HG03175 (cell line): ENCODE data around the gene CHST11.

Experiments
- ATAC-seq: cut with Tn5 transposase; IDR thresholded peaks from one replicate; pipeline ENCODE4 v1.9.1; 2021; ENCODE audit warnings: mild to moderate bottlenecking, moderate library complexity; ENCODE audit not compliant: unreplicated experiment

CHST11 gene

GRCh38 chr12:104622928-104623327 is 166.2 kb downstream of the CHST11 start:
- ATAC-seq: no peak

GRCh38 chr12:104623883-104624282 is 167.1 kb downstream of the CHST11 start:
- no peak for ATAC-seq

GRCh38 chr12:104624529-104624928 is 167.8 kb downstream of the CHST11 start:
- no peak for ATAC-seq

- no peak for ATAC-seq
Observed at GRCh38 chr12:104626069-104626837, 169.5 kb downstream of the CHST11 start.

GRCh38 chr12:104627231-104627989 is 170.7 kb downstream of the CHST11 start:
- ATAC-seq: no peak

GRCh38 chr12:104627990-104628830 is 171.5 kb downstream of the CHST11 start:
- ATAC-seq: no peak

GRCh38 chr12:104628831-104629135 is 172.0 kb downstream of the CHST11 start:
- ATAC-seq: no peak

- no peak for ATAC-seq
Observed at GRCh38 chr12:104630230-104630670, 173.5 kb downstream of the CHST11 start.

- ATAC-seq: no peak
Observed at GRCh38 chr12:104631867-104632266, 175.1 kb downstream of the CHST11 start.

GRCh38 chr12:104632724-104633201 is 176.0 kb downstream of the CHST11 start:
- no peak for ATAC-seq

- no peak for ATAC-seq
Observed at GRCh38 chr12:104634044-104634443, 177.3 kb downstream of the CHST11 start.

- no peak for ATAC-seq
Observed at GRCh38 chr12:104634852-104635251, 178.1 kb downstream of the CHST11 start.

GRCh38 chr12:104635607-104636343 is 179.0 kb downstream of the CHST11 start:
- no peak for ATAC-seq

- ATAC-seq: no peak
Observed at GRCh38 chr12:104636496-104636895, 179.7 kb downstream of the CHST11 start.

GRCh38 chr12:104637604-104638003 is 180.9 kb downstream of the CHST11 start:
- ATAC-seq: no peak

- ATAC-seq: no peak
Observed at GRCh38 chr12:104638218-104638850, 181.6 kb downstream of the CHST11 start.

- ATAC-seq: no peak
Observed at GRCh38 chr12:104638851-104639240, 182.1 kb downstream of the CHST11 start.

GRCh38 chr12:104640956-104641355 is 184.2 kb downstream of the CHST11 start:
- no peak for ATAC-seq

- ATAC-seq: peak; percentile 98
Observed at GRCh38 chr12:104641862-104642261, 185.1 kb downstream of the CHST11 start.
